ENCODE data around the gene DOP1A.

DOP1A gene

GRCh38 chr6:83067448-83068439, at the start of gene DOP1A:
Gene DOP1A (plus strand): TSS chr6:83067671. CDS start chr6:83096978, 29,307 bp downstream.
- DNase-seq (ENCODE audit: low read depth in 2 of 2, low spot score in 1 of 2), result peak; percentile 94 to 98

- no peak for DNase-seq (ENCODE audit: low read depth in 2 of 2, low spot score in 1 of 2)
Measured at GRCh38 chr6:83019741-83020140, 47.7 kb upstream of the DOP1A start.

GRCh38 chr6:83031689-83032088, 35.8 kb upstream of the DOP1A start:
- DNase-seq (ENCODE audit: low read depth in 2 of 2, low spot score in 1 of 2), result no peak

GRCh38 chr6:83038246-83038645, 29.2 kb upstream of the DOP1A start:
- no peak for DNase-seq (ENCODE audit: low read depth in 2 of 2, low spot score in 1 of 2)

- no peak for DNase-seq (ENCODE audit: low read depth in 2 of 2, low spot score in 1 of 2)
Measured at GRCh38 chr6:83042467-83043053, 24.9 kb upstream of the DOP1A start.

- DNase-seq (ENCODE audit: low read depth in 2 of 2, low spot score in 1 of 2), result no peak
Measured at GRCh38 chr6:83044091-83044768, 23.2 kb upstream of the DOP1A start.

GRCh38 chr6:83047065-83047754, 20.3 kb upstream of the DOP1A start:
- DNase-seq (ENCODE audit: low read depth in 2 of 2, low spot score in 1 of 2), result no peak

GRCh38 chr6:83051377-83052172, 15.9 kb upstream of the DOP1A start:
- no peak for DNase-seq (ENCODE audit: low read depth in 2 of 2, low spot score in 1 of 2)

- no peak for DNase-seq (ENCODE audit: low read depth in 2 of 2, low spot score in 1 of 2)
Measured at GRCh38 chr6:83053678-83054077, 13.8 kb upstream of the DOP1A start.

GRCh38 chr6:83055366-83055964, 12.0 kb upstream of the DOP1A start:
- DNase-seq (ENCODE audit: low read depth in 2 of 2, low spot score in 1 of 2), result no peak

GRCh38 chr6:83057705-83058321, 9.7 kb upstream of the DOP1A start:
- DNase-seq (ENCODE audit: low read depth in 2 of 2, low spot score in 1 of 2), result no peak

- no peak for DNase-seq (ENCODE audit: low read depth in 2 of 2, low spot score in 1 of 2)
Measured at GRCh38 chr6:83061190-83061589, 6.3 kb upstream of the DOP1A start.

GRCh38 chr6:83062225-83062624, 5.2 kb upstream of the DOP1A start:
- no peak for DNase-seq (ENCODE audit: low read depth in 2 of 2, low spot score in 1 of 2)

GRCh38 chr6:83065511-83066192, 1.8 kb upstream of the DOP1A start, which contains the start of gene UBE3D:
Gene UBE3D (minus strand): TSS chr6:83065841. CDS start chr6:83065718, 123 bp downstream.
- peak; percentile 82 to 85 for DNase-seq (ENCODE audit: low read depth in 2 of 2, low spot score in 1 of 2)

GRCh38 chr6:83068616-83069015, 1.1 kb downstream of the DOP1A start:
- no peak for DNase-seq (ENCODE audit: low read depth in 2 of 2, low spot score in 1 of 2)

GRCh38 chr6:83069633-83070032, 2.2 kb downstream of the DOP1A start:
- DNase-seq (ENCODE audit: low read depth in 2 of 2, low spot score in 1 of 2), result no peak

GRCh38 chr6:83071023-83071422, 3.6 kb downstream of the DOP1A start:
- no peak for DNase-seq (ENCODE audit: low read depth in 2 of 2, low spot score in 1 of 2)

GRCh38 chr6:83071707-83072106, 4.2 kb downstream of the DOP1A start:
- DNase-seq (ENCODE audit: low read depth in 2 of 2, low spot score in 1 of 2), result no peak

- DNase-seq (ENCODE audit: low read depth in 2 of 2, low spot score in 1 of 2), result no peak
Measured at GRCh38 chr6:83072726-83073125, 5.3 kb downstream of the DOP1A start.

Data from stimulated activated CD8-positive, alpha-beta memory T cell treated with anti-CD3 and anti-CD28 coated beads, Interleukin-4, amount 100 ng/mL, for 4 hours (primary cell).